KOPT-K1 (cell line): ENCODE data around the gene FAM156B.
"Not testable (repeated sequence)": the region's sequence is repeated elsewhere in the genome, so short reads cannot be mapped to it uniquely, and the experiment has no call there.

Experiments
- H3K27ac ChIP-seq: fragments of 200-600 bp; sonication (generic); 2 replicates; pipeline ENCODE4 v1.5.1; 2016; ENCODE audit warnings: antibody characterized with exemption, mild to moderate bottlenecking, low read depth, low read length; ENCODE audit not compliant: poor library complexity, severe bottlenecking
- H3K36me3 ChIP-seq: fragments of 200-600 bp; sonication (generic); 2 replicates; pipeline ENCODE4 v1.5.1; 2017; ENCODE audit warnings: antibody characterized with exemption, mild to moderate bottlenecking, low read length, moderate library complexity; ENCODE audit not compliant: insufficient read depth
- H3K9me3 ChIP-seq: fragments of 200-600 bp; sonication (generic); 2 replicates; pipeline ENCODE4 v1.5.1; 2017; ENCODE audit warnings: antibody characterized with exemption, low read length, mild to moderate bottlenecking; ENCODE audit not compliant: insufficient read depth, poor library complexity, severe bottlenecking

The FAM156B gene

DNA sequence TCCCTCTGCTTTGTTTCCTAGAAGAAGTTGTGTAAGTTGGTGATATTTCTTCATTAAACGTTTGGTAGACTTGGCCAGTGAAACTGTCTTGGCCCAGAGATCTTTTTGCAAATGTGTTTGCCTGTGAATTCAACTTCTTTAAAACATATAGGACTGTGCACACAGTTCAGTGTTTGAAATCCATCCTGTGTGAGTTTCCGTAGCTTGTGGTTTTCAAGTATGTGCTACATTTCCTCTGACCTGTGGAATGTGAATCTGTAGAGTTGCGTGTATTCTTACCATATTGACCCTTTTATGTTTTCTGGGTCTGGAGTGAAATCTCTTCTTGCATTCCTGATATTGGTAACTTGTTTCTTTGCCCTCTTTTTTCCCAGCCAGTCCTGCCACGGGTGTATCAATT, 8.9 kb downstream of the FAM156B start:
- not testable (repeated sequence) for H3K36me3 ChIP-seq, H3K27ac ChIP-seq, H3K9me3 ChIP-seq

DNA sequence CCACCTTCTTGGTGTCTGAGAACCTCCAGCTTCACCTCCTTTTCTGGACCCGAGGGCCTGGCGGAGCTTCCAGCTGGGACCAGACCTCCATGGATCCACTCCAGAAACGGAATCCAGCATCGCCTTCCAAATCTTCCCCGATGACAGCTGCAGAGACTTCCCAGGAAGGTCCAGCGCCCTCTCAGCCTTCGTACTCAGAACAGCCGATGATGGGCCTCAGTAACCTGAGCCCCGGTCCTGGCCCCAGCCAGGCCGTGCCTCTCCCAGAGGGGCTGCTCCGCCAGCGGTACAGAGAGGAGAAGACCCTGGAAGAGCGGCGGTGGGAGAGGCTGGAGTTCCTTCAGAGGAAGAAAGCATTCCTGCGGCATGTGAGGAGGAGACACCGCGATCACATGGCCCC, 10.0 kb downstream of the FAM156B start:
- H3K36me3 ChIP-seq, H3K27ac ChIP-seq, H3K9me3 ChIP-seq: not testable (repeated sequence)

GRCh38 chrX:52907900-52908299, 10.8 kb downstream of the FAM156B start:
- H3K9me3 ChIP-seq, H3K36me3 ChIP-seq: not testable (repeated sequence)

GRCh38 chrX:52909313-52909969, 12.3 kb downstream of the FAM156B start:
- H3K9me3 ChIP-seq, H3K27ac ChIP-seq, H3K36me3 ChIP-seq: not testable (repeated sequence)

More at GRCh38 chrX:52907900-52908299, 10.8 kb downstream of the FAM156B start:
- H3K27ac ChIP-seq, result not testable (repeated sequence)

GRCh38 chrX:52913681-52914080, 16.6 kb downstream of the FAM156B start:
- not testable (repeated sequence) for H3K36me3 ChIP-seq, H3K27ac ChIP-seq, H3K9me3 ChIP-seq

- not testable (repeated sequence) for H3K27ac ChIP-seq, H3K9me3 ChIP-seq, H3K36me3 ChIP-seq
Observed at GRCh38 chrX:52914704-52915103, 17.6 kb downstream of the FAM156B start.

DNA sequence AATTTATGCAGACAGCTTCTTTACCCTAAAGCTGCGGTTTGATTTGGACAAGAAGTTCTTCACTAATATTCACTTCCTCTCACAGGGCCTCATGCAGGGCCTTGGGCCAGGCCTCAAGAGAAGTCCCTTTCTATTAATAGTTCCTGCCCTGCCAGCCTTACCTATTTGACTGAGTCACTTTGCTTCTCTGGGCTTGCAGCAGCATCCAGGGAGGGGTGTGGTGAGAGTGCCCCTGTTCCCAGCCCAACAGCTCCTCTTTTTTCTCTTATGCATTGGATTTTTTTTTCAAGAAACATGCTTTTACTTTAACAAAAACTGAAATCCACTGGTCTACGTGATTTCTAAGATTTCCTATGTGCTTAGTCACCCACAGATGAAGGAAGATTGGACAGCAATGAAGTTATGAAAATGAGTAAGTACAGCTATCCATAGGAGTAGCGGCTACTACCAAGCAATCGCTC, 26.7 kb downstream of the FAM156B start:
- Histone ChIP-seq H3K36me3 (no peaks in the 10 kb centered on the region), H3K9me3 (no peaks in the 10 kb centered on the region), H3K27ac (no peak overlapping the region)

GRCh38 chrX:52930214-52930613, 33.1 kb downstream of the FAM156B start:
- H3K9me3 ChIP-seq, H3K27ac ChIP-seq, H3K36me3 ChIP-seq: not testable (repeated sequence)

GRCh38 chrX:52933213-52933612, 36.1 kb downstream of the FAM156B start:
- H3K36me3 ChIP-seq, result no peaks in the 10 kb centered on the region
- H3K9me3 ChIP-seq, result no peaks in the 10 kb centered on the region
- no peak overlapping the region for H3K27ac ChIP-seq

GRCh38 chrX:52933976-52934703, 37.0 kb downstream of the FAM156B start:
- no peaks in the 10 kb centered on the region for H3K36me3 ChIP-seq
- H3K27ac ChIP-seq, result peak overlapping the region; percentile 91
- H3K9me3 ChIP-seq, result no peaks in the 10 kb centered on the region

- Histone ChIP-seq H3K9me3 (no peaks in the 10 kb centered on the region), H3K27ac (peak overlapping the region; percentile 91), H3K36me3 (no peaks in the 10 kb centered on the region)
Observed at GRCh38 chrX:52934704-52935469, 37.8 kb downstream of the FAM156B start.

DNA sequence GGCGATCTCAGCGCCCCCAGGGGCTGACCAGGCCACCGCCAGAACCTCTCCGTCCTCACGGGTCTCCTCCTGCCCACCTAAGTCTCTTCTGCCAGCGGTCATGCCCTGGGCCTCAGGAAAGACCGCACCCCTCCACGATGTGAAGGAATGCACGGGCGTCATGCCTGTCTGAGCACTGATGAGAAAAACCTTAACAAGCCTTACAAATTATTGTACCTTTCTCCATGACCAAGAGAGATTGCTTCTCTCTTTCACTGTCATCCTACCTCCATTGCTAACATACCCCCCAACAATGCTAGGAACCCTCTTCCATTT, 38.3 kb downstream of the FAM156B start:
- not testable (repeated sequence) for H3K36me3 ChIP-seq
- peak overlapping the region; percentile 91 for H3K27ac ChIP-seq

GRCh38 chrX:52940704-52941103, 43.6 kb downstream of the FAM156B start:
- not testable (repeated sequence) for H3K27ac ChIP-seq

More for the DNA sequence above, 38.3 kb downstream of the FAM156B start:
- H3K9me3 ChIP-seq, result not testable (repeated sequence)

DNA sequence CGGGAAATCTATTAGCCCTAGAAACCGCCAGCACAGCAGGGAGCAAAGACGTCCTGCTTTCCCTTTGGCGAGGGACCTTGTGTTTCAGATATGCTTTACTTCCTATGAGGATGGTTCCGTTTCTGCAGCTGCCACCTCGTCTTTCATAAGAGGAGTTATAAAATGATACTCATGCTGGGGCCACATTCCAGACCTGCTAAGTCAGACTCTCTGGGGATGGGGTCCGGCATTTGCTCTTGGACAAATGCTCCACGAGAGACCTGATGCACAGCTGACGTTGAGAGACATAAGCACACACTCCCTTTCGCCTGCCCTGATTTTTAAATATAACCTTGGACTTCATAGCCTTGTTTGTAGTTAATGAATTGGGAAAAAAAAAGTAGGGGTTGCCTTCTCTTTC, 44.6 kb downstream of the FAM156B start:
- not testable (repeated sequence) for H3K27ac ChIP-seq, H3K36me3 ChIP-seq

More at GRCh38 chrX:52940704-52941103, 43.6 kb downstream of the FAM156B start:
- not testable (repeated sequence) for H3K9me3 ChIP-seq, H3K36me3 ChIP-seq

DNA sequence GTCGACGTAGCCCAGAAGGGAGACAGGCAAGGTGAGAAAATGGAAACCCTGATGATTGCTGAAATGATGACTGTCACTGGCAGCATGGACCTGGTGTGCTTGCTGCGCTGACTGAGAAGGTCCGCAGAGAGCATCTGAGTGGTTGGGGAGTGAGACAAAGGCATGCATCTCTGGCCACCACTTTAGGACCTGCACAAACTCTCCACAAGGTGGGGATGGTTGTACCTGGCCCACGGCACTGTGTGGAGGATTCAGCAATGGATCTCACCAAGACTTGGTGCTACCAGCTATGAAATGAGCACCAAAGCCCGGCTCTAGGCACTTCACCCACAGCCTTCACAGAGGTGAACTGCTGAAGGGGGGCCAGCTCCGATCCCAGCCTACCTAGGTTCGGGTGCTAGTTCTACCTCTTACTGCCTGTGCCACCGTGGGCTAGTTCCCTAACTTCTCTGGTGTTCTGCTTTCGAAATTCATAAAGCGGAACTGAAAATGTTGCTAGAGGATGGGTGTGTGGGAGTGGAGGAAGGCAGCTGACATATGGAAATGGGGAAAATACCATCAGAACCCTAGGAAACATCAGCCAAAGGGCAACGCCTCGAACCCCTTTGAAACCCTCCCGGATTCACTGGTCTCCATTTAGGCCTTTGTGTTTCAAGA, 48.8 kb downstream of the FAM156B start:
- not testable (repeated sequence) for H3K9me3 ChIP-seq, H3K36me3 ChIP-seq, H3K27ac ChIP-seq

More for the DNA sequence above, 44.6 kb downstream of the FAM156B start:
- not testable (repeated sequence) for H3K9me3 ChIP-seq
